ENCODE data around the gene MICAL2.

DNA sequence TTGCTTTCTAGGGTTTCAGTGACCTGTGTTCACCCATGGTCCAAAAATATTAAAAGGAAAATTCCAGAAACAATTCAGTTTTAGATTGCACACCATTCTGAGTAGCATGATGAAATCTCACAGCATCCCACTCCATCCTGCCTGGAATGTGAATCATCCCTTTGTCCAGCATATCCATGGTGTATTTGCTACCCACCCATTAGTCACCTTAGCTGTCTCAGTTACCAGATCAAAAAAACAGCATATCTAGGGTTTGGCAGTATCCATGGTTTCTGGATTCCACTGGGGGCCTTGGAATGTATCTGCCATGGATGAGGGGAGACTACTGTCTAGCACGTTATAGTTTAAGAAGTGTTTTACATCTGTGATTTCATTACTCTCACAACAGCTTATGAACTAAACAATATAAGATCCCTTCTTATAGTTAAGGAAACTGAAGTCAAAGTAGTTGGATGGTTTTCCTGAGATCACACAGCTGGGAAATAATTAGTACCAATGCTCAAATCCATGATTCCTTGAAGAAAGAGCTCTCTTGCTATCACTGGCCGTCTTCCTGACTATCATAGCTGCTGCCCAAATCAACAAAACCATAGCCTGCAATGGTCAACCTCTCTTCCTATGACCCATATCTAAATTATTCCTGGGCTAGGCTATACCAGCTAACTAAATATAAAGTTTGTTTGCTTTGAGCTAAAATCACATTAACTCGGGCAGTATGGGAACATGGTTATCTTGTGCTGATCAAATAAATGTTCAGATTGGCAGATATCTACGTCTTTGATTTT lies 122.6 kb downstream of the MICAL2 start:
- TF ChIP-seq EZH2phosphoT487 (IDR thresholded peaks at IDR 0.05; ENCODE audit: borderline replicate concordance): no peak
- no peak for TF ChIP-seq TCF7L2 (IDR thresholded peaks at IDR 0.05; ENCODE audit: borderline replicate concordance, extremely low read depth, insufficient read depth, insufficient read length)
- TF ChIP-seq, protein P1, sequence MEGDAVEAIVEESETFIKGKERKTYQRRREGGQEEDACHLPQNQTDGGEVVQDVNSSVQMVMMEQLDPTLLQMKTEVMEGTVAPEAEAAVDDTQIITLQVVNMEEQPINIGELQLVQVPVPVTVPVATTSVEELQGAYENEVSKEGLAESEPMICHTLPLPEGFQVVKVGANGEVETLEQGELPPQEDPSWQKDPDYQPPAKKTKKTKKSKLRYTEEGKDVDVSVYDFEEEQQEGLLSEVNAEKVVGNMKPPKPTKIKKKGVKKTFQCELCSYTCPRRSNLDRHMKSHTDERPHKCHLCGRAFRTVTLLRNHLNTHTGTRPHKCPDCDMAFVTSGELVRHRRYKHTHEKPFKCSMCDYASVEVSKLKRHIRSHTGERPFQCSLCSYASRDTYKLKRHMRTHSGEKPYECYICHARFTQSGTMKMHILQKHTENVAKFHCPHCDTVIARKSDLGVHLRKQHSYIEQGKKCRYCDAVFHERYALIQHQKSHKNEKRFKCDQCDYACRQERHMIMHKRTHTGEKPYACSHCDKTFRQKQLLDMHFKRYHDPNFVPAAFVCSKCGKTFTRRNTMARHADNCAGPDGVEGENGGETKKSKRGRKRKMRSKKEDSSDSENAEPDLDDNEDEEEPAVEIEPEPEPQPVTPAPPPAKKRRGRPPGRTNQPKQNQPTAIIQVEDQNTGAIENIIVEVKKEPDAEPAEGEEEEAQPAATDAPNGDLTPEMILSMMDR (IDR thresholded peaks at IDR 0.05 in 2 of 3, conservative IDR thresholded peaks at IDR 0.05 in 1 of 3; ENCODE audit: borderline replicate concordance in 1 of 3, insufficient read depth in 1 of 3, low read depth in 2 of 3, low read length in 2 of 3): no peak
- no peak for TF ChIP-seq POLR2A (IDR thresholded peaks at IDR 0.05; ENCODE audit: borderline replicate concordance, extremely low read depth, insufficient read depth, insufficient read length)
- TF ChIP-seq FOSL1 (IDR thresholded peaks at IDR 0.05; ENCODE audit: low read depth): peak; percentile 50
- TF ChIP-seq POLR2AphosphoS5 (IDR thresholded peaks at IDR 0.05; ENCODE audit: low read depth, low read length): no peak
- TF ChIP-seq, protein P2, sequence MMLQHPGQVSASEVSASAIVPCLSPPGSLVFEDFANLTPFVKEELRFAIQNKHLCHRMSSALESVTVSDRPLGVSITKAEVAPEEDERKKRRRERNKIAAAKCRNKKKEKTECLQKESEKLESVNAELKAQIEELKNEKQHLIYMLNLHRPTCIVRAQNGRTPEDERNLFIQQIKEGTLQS (IDR thresholded peaks at IDR 0.05): peak; percentile 42; the same call in 1 of the 2 replicates
- TF ChIP-seq RAD21 (IDR thresholded peaks at IDR 0.05; ENCODE audit: low read depth): no peak
- TF ChIP-seq EZH2 (IDR thresholded peaks at IDR 0.05): no peak
- no peak for TF ChIP-seq SIN3A (IDR thresholded peaks at IDR 0.05; ENCODE audit: low read depth)
- TF ChIP-seq JUND (IDR thresholded peaks at IDR 0.05): peak; percentile 46; the same call in 1 of the 2 replicates
- TF ChIP-seq, protein P3, sequence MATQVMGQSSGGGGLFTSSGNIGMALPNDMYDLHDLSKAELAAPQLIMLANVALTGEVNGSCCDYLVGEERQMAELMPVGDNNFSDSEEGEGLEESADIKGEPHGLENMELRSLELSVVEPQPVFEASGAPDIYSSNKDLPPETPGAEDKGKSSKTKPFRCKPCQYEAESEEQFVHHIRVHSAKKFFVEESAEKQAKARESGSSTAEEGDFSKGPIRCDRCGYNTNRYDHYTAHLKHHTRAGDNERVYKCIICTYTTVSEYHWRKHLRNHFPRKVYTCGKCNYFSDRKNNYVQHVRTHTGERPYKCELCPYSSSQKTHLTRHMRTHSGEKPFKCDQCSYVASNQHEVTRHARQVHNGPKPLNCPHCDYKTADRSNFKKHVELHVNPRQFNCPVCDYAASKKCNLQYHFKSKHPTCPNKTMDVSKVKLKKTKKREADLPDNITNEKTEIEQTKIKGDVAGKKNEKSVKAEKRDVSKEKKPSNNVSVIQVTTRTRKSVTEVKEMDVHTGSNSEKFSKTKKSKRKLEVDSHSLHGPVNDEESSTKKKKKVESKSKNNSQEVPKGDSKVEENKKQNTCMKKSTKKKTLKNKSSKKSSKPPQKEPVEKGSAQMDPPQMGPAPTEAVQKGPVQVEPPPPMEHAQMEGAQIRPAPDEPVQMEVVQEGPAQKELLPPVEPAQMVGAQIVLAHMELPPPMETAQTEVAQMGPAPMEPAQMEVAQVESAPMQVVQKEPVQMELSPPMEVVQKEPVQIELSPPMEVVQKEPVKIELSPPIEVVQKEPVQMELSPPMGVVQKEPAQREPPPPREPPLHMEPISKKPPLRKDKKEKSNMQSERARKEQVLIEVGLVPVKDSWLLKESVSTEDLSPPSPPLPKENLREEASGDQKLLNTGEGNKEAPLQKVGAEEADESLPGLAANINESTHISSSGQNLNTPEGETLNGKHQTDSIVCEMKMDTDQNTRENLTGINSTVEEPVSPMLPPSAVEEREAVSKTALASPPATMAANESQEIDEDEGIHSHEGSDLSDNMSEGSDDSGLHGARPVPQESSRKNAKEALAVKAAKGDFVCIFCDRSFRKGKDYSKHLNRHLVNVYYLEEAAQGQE (IDR thresholded peaks at IDR 0.05; ENCODE audit: low read depth): no peak
- TF ChIP-seq SP1 (IDR thresholded peaks at IDR 0.05; ENCODE audit: low read depth): peak; percentile 53
- no peak for TF ChIP-seq ZFX (IDR thresholded peaks at IDR 0.05)

Measured in HCT116 (cell line).